Activated effector memory CD4-positive, alpha-beta T cell treated with Interleukin-2 at 50 U/mL for 16 hours (primary cell): ENCODE measurements around the gene ABCD2.
"Not testable (repeated sequence)": the region's sequence is repeated elsewhere in the genome, so short reads cannot be mapped to it uniquely, and the experiment has no call there.

Experiments used
- DNase-seq: peaks from one replicate; pipeline ENCODE4 v3.0.0-alpha.2; 2020

ABCD2 gene

GRCh38 chr12:39611818-39612217 is 7.8 kb downstream of the ABCD2 start:
- no peak for DNase-seq

GRCh38 chr12:39610436-39611025 is 9.1 kb downstream of the ABCD2 start:
- DNase-seq, result no peak

GRCh38 chr12:39606712-39607423 is 12.7 kb downstream of the ABCD2 start:
- DNase-seq, result no peak

GRCh38 chr12:39605996-39606395 is 13.6 kb downstream of the ABCD2 start:
- no peak for DNase-seq

- DNase-seq, result no peak
These were observed 14.1 kb downstream of the ABCD2 start for GRCh38 chr12:39605501-39605900.

- DNase-seq, result no peak
These were observed 16.5 kb downstream of the ABCD2 start for GRCh38 chr12:39603065-39603464.

GRCh38 chr12:39601951-39602350 is 17.7 kb downstream of the ABCD2 start:
- not testable (repeated sequence) for DNase-seq

- DNase-seq, result no peak
These were observed 23.7 kb downstream of the ABCD2 start for GRCh38 chr12:39595928-39596327.

GRCh38 chr12:39592295-39592694 is 27.3 kb downstream of the ABCD2 start:
- DNase-seq, result no peak

GRCh38 chr12:39588348-39588747 is 31.3 kb downstream of the ABCD2 start:
- DNase-seq, result no peak

GRCh38 chr12:39587225-39587624 is 32.4 kb downstream of the ABCD2 start:
- no peak for DNase-seq

- no peak for DNase-seq
These were observed 32.8 kb downstream of the ABCD2 start for GRCh38 chr12:39586816-39587215.

- DNase-seq, result no peak
These were observed 38.0 kb downstream of the ABCD2 start for GRCh38 chr12:39581592-39581991.

GRCh38 chr12:39575498-39575875 is 44.1 kb downstream of the ABCD2 start:
- no peak for DNase-seq

- no peak for DNase-seq
These were observed 44.7 kb downstream of the ABCD2 start for GRCh38 chr12:39574785-39575497.

GRCh38 chr12:39574378-39574777 is 45.2 kb downstream of the ABCD2 start:
- no peak for DNase-seq

GRCh38 chr12:39573971-39574370 is 45.6 kb downstream of the ABCD2 start:
- DNase-seq, result no peak

- no peak for DNase-seq
These were observed 47.1 kb downstream of the ABCD2 start for GRCh38 chr12:39572551-39572950.

- no peak for DNase-seq
These were observed 48.3 kb downstream of the ABCD2 start for GRCh38 chr12:39571351-39571750.

GRCh38 chr12:39553476-39553875 is 66.1 kb downstream of the ABCD2 start:
- no peak for DNase-seq

GRCh38 chr12:39544211-39544610 is 75.4 kb downstream of the ABCD2 start:
- DNase-seq, result not testable (repeated sequence)

GRCh38 chr12:39541471-39541870 is 78.1 kb downstream of the ABCD2 start:
- DNase-seq, result no peak

- DNase-seq, result no peak
These were observed 80.9 kb downstream of the ABCD2 start for GRCh38 chr12:39538679-39539104.

- no peak for DNase-seq
These were observed 85.7 kb downstream of the ABCD2 start for GRCh38 chr12:39533951-39534350.
